OCI-LY7 (cell line): ENCODE data around the gene NRCAM. TPM values are rescaled to one million over a fixed set of nuclear protein-coding genes. Genes with fewer than 3 reads are reported as not detected.

Experiments
- BruUV-seq: library from RNA; stranded (reverse); fragments of 400-500 nt; replicated peaks from 2 replicates; lab custom pipeline; 2021; lab: Mats Ljungman, UMichigan
- CTCF ChIA-PET: fragments of 300-600 bp; sonication (Branson Sonifier 250); formaldehyde crosslinking; loops from one replicate; lab custom pipeline; 2022; ENCODE audit warnings: antibody characterized with exemption; ENCODE audit not compliant: unreplicated experiment; lab: Charles Lee
- POLR2A ChIA-PET: fragments of 300-600 bp; sonication (Branson Sonifier 250); formaldehyde crosslinking; loops from one replicate; lab custom pipeline; 2022; ENCODE audit warnings: antibody characterized with exemption; lab: Charles Lee
- DNase-seq: peaks from one replicate; pipeline ENCODE4 v3.0.0-alpha.2; 2015; ENCODE audit warnings: low spot score
- H2AFZ ChIP-seq: fragments of 200-600 bp; sonication (generic), shearing (Covaris generic); 2 replicates; pipeline ENCODE4 v1.6.1; 2014; ENCODE audit warnings: mild to moderate bottlenecking, antibody characterized with exemption, low read length, moderate library complexity
- H3K27ac ChIP-seq: fragments of 200-600 bp; sonication (generic); 2 replicates; pipeline ENCODE4 v1.5.1; 2014; ENCODE audit warnings: mixed run types, low read depth, mild to moderate bottlenecking, moderate library complexity, low read length, inconsistent platforms; ENCODE audit not compliant: poor library complexity, severe bottlenecking
- H3K36me3 ChIP-seq: fragments of 200-600 bp; sonication (generic); 2 replicates; pipeline ENCODE4 v1.6.1; 2014; ENCODE audit warnings: mild to moderate bottlenecking, antibody characterized with exemption, low read length, moderate library complexity, mixed read lengths; ENCODE audit not compliant: insufficient read depth
- H3K4me1 ChIP-seq: fragments of 200-600 bp; sonication (generic); 2 replicates; pipeline ENCODE4 v1.5.1; 2014; ENCODE audit warnings: mild to moderate bottlenecking, low read length; ENCODE audit not compliant: insufficient read depth, poor library complexity, severe bottlenecking
- H3K4me2 ChIP-seq: fragments of 200-600 bp; sonication (generic); 2 replicates; pipeline ENCODE4 v1.6.1; 2014; ENCODE audit warnings: mild to moderate bottlenecking, low read length
- H3K4me3 ChIP-seq: fragments of 200-600 bp; sonication (generic); 2 replicates; pipeline ENCODE4 v1.5.1; 2014; ENCODE audit warnings: mild to moderate bottlenecking, low read depth, low read length; ENCODE audit not compliant: poor library complexity, severe bottlenecking
- H3K79me2 ChIP-seq: fragments of 200-600 bp; sonication (generic); 2 replicates; pipeline ENCODE4 v1.6.1; 2016; ENCODE audit warnings: low read depth, mild to moderate bottlenecking, low read length, moderate library complexity, mixed read lengths; ENCODE audit not compliant: insufficient read depth
- H3K9me2 ChIP-seq: fragments of 200-600 bp; sonication (generic); 2 replicates; pipeline ENCODE4 v1.6.1; 2016; ENCODE audit warnings: mild to moderate bottlenecking, low read length, mixed read lengths; ENCODE audit not compliant: insufficient read depth
- H3K9me3 ChIP-seq: fragments of 200-600 bp; sonication (generic); 2 replicates; pipeline ENCODE4 v1.6.1; 2014; ENCODE audit warnings: mild to moderate bottlenecking, mixed run types, low read length, mixed read lengths
- H4K20me1 ChIP-seq: fragments of 200-600 bp; sonication (generic); 2 replicates; pipeline ENCODE4 v1.6.1; 2014; ENCODE audit warnings: mild to moderate bottlenecking, antibody characterized with exemption, low read length, moderate library complexity, mixed read lengths; ENCODE audit not compliant: insufficient read depth
- CTCF ChIP-seq: fragments of 200-600 bp; sonication (generic); conservative IDR thresholded peaks from 2 replicates; pipeline ENCODE4 v1.5.1; 2014; ENCODE audit warnings: mild to moderate bottlenecking, antibody characterized with exemption, low read length, moderate library complexity, mixed read lengths
- EZH2phosphoT487 ChIP-seq: fragments of 200-600 bp; sonication (generic); IDR thresholded peaks from 2 replicates; pipeline ENCODE4 v1.6.1; 2018; ENCODE audit warnings: low read depth, borderline replicate concordance, mild to moderate bottlenecking, mixed run types, antibody characterized with exemption, low read length, moderate library complexity, mixed read lengths
- intact Hi-C: fragments of 100-400 bp; cut with micrococcal nuclease; formaldehyde crosslinking; loops from one replicate; pipeline ENCODE4 v1.10.0; 2022; ENCODE audit not compliant: unreplicated experiment
- total RNA-seq, 2 experiments: library from RNA; depleted of rRNA in 1 of 2; stranded (reverse); fragments of >200 nt in 1 of 2; shearing (Covaris generic) in 1 of 2; gene quantifications; 2 replicates each; pipeline ENCODE4 v1.2.3, GENCODE V29; 2014 to 2022

The NRCAM gene
- total RNA-seq, 2 experiments from 2014 or later, result not detected

- TF ChIP-seq CTCF (no peak), EZH2phosphoT487 (no peak)
- DNase-seq, result no peak
- POLR2A ChIA-PET, result no interaction called here
- Histone ChIP-seq H3K27ac (no peak overlapping the region), H3K36me3 (no peaks in the 10 kb centered on the region), H3K9me2 (no peaks in the 10 kb centered on the region), H2AFZ (no peak overlapping the region), H3K79me2 (no peaks in the 10 kb centered on the region), H3K4me2 (no peak overlapping the region), H4K20me1 (no peaks in the 10 kb centered on the region), H3K4me1 (no peaks in the 10 kb centered on the region), H3K4me3 (no peak overlapping the region), H3K9me3 (no peaks in the 10 kb centered on the region)
- no TSS peak for BruUV-seq
- intact Hi-C loops, result no loop called here
- CTCF ChIA-PET, result interaction anchor here (1.6 kb wide), 1 partner anchor 65 kb away, joined by 3 read pairs; no protein-coding TSS in a partner anchor
Measured at GRCh38 chr7:108348913-108349312, 107.3 kb downstream of the NRCAM start.

- no peak overlapping the region for H3K4me2 ChIP-seq
- H3K9me3 ChIP-seq, result no peaks in the 10 kb centered on the region
- ChIA-PET POLR2A (no interaction called here), CTCF (interaction anchor here (1.6 kb wide), 1 partner anchor 64 kb away, joined by 3 read pairs; no protein-coding TSS in a partner anchor)
- intact Hi-C loops, result no loop called here
- no peak for DNase-seq
- no peaks in the 10 kb centered on the region for H3K79me2 ChIP-seq
- no peaks in the 10 kb centered on the region for H3K9me2 ChIP-seq
- H3K27ac ChIP-seq, result no peak overlapping the region
- no peak for TF ChIP-seq EZH2phosphoT487
- no peak for TF ChIP-seq CTCF
- H3K36me3 ChIP-seq, result no peaks in the 10 kb centered on the region
- BruUV-seq, result no TSS peak
- no peaks in the 10 kb centered on the region for H4K20me1 ChIP-seq
- no peak overlapping the region for H2AFZ ChIP-seq
- no peaks in the 10 kb centered on the region for H3K4me1 ChIP-seq
- no peak overlapping the region for H3K4me3 ChIP-seq
Measured at GRCh38 chr7:108347616-108348015, 108.6 kb downstream of the NRCAM start.

DNA sequence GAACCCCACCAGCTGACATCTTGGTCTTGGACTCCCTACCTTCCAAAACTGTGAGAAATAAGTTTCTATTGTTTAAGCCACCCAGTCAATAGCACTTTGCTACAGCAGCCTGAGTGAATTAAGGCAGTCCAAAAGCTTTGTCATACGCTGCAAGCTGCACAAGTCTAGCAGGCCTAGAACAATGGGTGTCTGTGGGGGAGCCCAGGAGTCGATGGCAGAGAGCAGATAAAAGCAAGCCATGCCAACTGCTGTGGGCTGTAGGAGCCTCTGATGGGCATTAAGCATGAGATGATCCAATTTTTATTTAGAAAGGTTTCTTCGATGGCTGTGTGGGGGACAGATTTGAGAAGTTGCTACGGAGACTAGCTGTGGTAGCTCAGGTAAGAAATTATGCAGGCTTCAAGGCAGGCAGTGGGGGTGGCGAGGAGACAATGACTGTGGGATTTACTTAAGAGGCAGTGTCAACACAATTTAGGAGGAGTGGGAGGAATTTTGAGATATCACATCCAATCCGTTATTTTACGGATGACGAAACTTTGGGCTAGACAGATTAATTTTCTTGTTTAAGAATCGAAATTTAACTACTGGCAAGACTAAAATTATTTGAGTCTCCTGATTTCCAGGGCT lies 110.4 kb downstream of the NRCAM start:
- Histone ChIP-seq H3K9me3 (no peaks in the 10 kb centered on the region), H2AFZ (no peak overlapping the region), H3K4me1 (no peaks in the 10 kb centered on the region), H3K4me2 (no peak overlapping the region), H4K20me1 (no peaks in the 10 kb centered on the region), H3K27ac (no peak overlapping the region), H3K9me2 (no peaks in the 10 kb centered on the region), H3K4me3 (no peak overlapping the region), H3K36me3 (no peaks in the 10 kb centered on the region), H3K79me2 (no peaks in the 10 kb centered on the region)
- ChIA-PET CTCF (no interaction called here), POLR2A (no interaction called here)
- intact Hi-C loops, result no loop called here
- DNase-seq, result no peak
- BruUV-seq, result no TSS peak
- TF ChIP-seq EZH2phosphoT487, result no peak
- no peak for TF ChIP-seq CTCF
